ENCODE results near the gene NSG1. TPM values are rescaled to one million over a fixed set of nuclear protein-coding genes. Genes with fewer than 3 reads are reported as not detected.

NSG1 gene
- total and polyA plus RNA-seq, 2 donors (not counting 3 experiments of a cell fraction or from before 2014, with no cell fraction given), result 2.0 to 2.9 TPM

- no peaks in the 10 kb centered on the region for H3K9me1 ChIP-seq (replicated peaks; ENCODE audit: control insufficient read depth, extremely low read depth, insufficient read depth, low read length)
- no peaks in the 10 kb centered on the region for H3K9me3 ChIP-seq (replicated peaks; ENCODE audit: control insufficient read depth, insufficient read depth, low read length)
- no peak for DNase-seq (ENCODE audit: low read depth, low spot score)
- FAIRE-seq, result no peak
- no peaks in the 10 kb centered on the region for H3K27me3 ChIP-seq (ENCODE audit: control insufficient read depth in 2 of 2, insufficient read depth in 2 of 2, low read length in 2 of 2)
- no peak overlapping the region for H3K27ac ChIP-seq (ENCODE audit: insufficient read depth, low read depth, low read length)
- no peaks in the 10 kb centered on the region for H3K36me3 ChIP-seq (ENCODE audit: control insufficient read depth in 2 of 2, extremely low read depth in 1 of 2, insufficient read depth in 2 of 2, low read length in 2 of 2)
- TF ChIP-seq JUN (IDR thresholded peaks at IDR 0.05; ENCODE audit: borderline replicate concordance, insufficient read depth, insufficient read length, low read depth), result no peak
- no peak for TF ChIP-seq POLR2A (IDR thresholded peaks at IDR 0.05; ENCODE audit: low read depth, low read length)
- no peak for TF ChIP-seq MYC (IDR thresholded peaks at IDR 0.05; ENCODE audit: low read depth, low read length)
- TF ChIP-seq GATA2 (IDR thresholded peaks at IDR 0.05; ENCODE audit: insufficient read depth, insufficient read length, low read depth, low read length), result no peak
- TF ChIP-seq POLR2AphosphoS5 (IDR thresholded peaks at IDR 0.05; ENCODE audit: insufficient read depth, low read depth, low read length), result no peak
- no peak for TF ChIP-seq FOS (IDR thresholded peaks at IDR 0.05; ENCODE audit: borderline replicate concordance, insufficient read depth, low read length)
- no peak for TF ChIP-seq EZH2 (IDR thresholded peaks at IDR 0.05; ENCODE audit: borderline replicate concordance, low read depth, low read length, severe bottlenecking)
- TF ChIP-seq MAX (IDR thresholded peaks at IDR 0.05; ENCODE audit: insufficient read depth, insufficient read length), result no peak
- no peak for TF ChIP-seq CTCF (IDR thresholded peaks at IDR 0.05; ENCODE audit: extremely low read depth in 1 of 2, insufficient read depth in 1 of 2, low read depth in 1 of 2, low read length in 2 of 2)
- no peak overlapping the region for H3K4me3 ChIP-seq (replicated peaks in 1 of 3; ENCODE audit: insufficient read depth in 1 of 3, low read depth in 1 of 3, low read length in 3 of 3)
- H3K79me2 ChIP-seq (ENCODE audit: control insufficient read depth, insufficient read depth, low read length), result no peaks in the 10 kb centered on the region
- no TSS peak for BruUV-seq (replicated peaks)
- ChIA-PET POLR2A (no interaction called here), CTCF (interaction anchor here (2.2 kb wide), 1 partner anchor 85 kb away, joined by 5 read pairs; no protein-coding TSS in a partner anchor)
- H2AFZ ChIP-seq (ENCODE audit: low read depth, low read length), result no peak overlapping the region
- dilution Hi-C loops (cut with MboI; ENCODE audit: extremely low pct_ligation_motif_present, low sequenced_read_pairs) (no loop called here), intact Hi-C loops (cut with micrococcal nuclease) (no loop called here)
- H3K9ac ChIP-seq (replicated peaks; ENCODE audit: extremely low read depth, insufficient read depth, low read length), result no peak overlapping the region
- no peaks in the 10 kb centered on the region for H4K20me1 ChIP-seq (replicated peaks; ENCODE audit: control insufficient read depth, extremely low read depth, insufficient read depth, low read length)
- H3K4me1 ChIP-seq (ENCODE audit: control insufficient read depth, extremely low read depth, insufficient read depth, low read length), result no peaks in the 10 kb centered on the region
- H3K4me2 ChIP-seq (ENCODE audit: insufficient read depth, low read length), result no peak overlapping the region
These were observed 41.9 kb upstream of the NSG1 start for GRCh38 chr4:4344915-4345527.

Data from endothelial cell of umbilical vein (primary cell).